ENCODE data around the gene SLIT1.

Gene SLIT1

DNA sequence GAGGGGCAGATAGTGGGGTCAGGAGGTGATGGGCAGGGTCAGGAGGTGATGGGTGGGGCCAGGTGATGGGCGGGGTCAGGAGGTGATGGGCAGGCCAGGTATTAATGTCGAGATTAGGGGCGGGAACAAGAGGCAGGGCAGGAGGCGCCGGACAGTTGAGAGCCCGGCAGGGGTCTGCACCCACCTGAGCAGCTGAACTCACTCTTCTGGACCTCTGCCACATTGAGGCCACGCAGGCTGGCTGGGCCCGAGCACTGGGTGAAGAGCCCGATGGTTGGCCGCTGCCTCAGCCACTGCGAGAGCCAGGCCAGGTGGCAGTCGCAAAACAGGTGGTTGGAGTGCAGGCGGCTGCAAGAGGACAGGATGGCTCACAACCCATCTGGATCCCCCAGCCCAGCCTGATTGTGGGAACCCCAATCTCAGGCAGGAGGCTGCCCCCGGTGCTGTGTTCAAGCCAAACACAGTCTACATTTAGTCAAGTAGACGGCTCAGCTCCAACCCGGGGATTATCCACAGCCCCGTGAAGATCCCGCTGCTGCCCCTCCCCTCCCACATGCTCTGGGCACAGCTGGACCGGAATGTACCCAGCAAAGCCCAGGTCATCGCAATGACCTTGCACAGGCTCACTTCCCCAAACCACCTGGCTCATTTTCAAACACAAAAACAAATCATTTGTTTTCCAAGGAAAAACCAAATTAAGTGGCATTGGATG, 122.3 kb downstream of the SLIT1 start:
- Histone ChIP-seq H3K18ac (ENCODE audit: low read depth in 1 of 2, low read length in 2 of 2) (no peak overlapping the region), H3K79me1 (replicated peaks; ENCODE audit: low read length, poor library complexity, severe bottlenecking) (no peaks in the 10 kb centered on the region), H3K27me3 (ENCODE audit: control insufficient read depth in 1 of 2, insufficient read depth in 1 of 2, low read length in 2 of 2) (peaks cover 55 to 59% of the 10 kb centered on the region in 2 experiments), H2AFZ (ENCODE audit: low read depth, low read length) (no peak overlapping the region), H2AK5ac (ENCODE audit: low read length, severe bottlenecking) (no peak overlapping the region), H3K9me3 (ENCODE audit: control insufficient read depth, low read length) (no peaks in the 10 kb centered on the region), H3K9ac (ENCODE audit: low read length) (no peak overlapping the region), H3K27ac (ENCODE audit: low read length, poor library complexity, severe bottlenecking) (no peak overlapping the region), H3K23ac (ENCODE audit: low read length in 2 of 2) (no peak overlapping the region), H2BK120ac (ENCODE audit: low read depth, low read length) (no peak overlapping the region), H3K14ac (ENCODE audit: low read length in 2 of 2) (no peak overlapping the region), H4K8ac (ENCODE audit: low read length) (no peak overlapping the region), H4K91ac (ENCODE audit: low read length) (no peak overlapping the region), H3K4me1 (ENCODE audit: control insufficient read depth, insufficient read depth, low read depth, low read length) (peaks cover 5% of the 10 kb centered on the region), H2BK15ac (ENCODE audit: low read depth, poor library complexity, severe bottlenecking) (no peak overlapping the region), H3K4me2 (ENCODE audit: low read length, poor library complexity, severe bottlenecking) (no peak overlapping the region), H2BK12ac (ENCODE audit: low read length in 2 of 2) (no peak overlapping the region), H3K4me3 (ENCODE audit: insufficient read depth in 1 of 2, low read depth in 1 of 2, low read length in 2 of 2) (no peak overlapping the region), H3K36me3 (ENCODE audit: control insufficient read depth in 1 of 2, insufficient read depth in 2 of 2, low read depth in 1 of 2, low read length in 2 of 2) (no peaks in the 10 kb centered on the region), H2BK5ac (ENCODE audit: low read depth, low read length, poor library complexity, severe bottlenecking) (no peak overlapping the region), H3K4ac (ENCODE audit: low read depth in 1 of 2, low read length in 2 of 2) (no peak overlapping the region)
- no peak for DNase-seq
- 85% methylated on average over 20 of the region's 20 CpGs for WGBS

DNA sequence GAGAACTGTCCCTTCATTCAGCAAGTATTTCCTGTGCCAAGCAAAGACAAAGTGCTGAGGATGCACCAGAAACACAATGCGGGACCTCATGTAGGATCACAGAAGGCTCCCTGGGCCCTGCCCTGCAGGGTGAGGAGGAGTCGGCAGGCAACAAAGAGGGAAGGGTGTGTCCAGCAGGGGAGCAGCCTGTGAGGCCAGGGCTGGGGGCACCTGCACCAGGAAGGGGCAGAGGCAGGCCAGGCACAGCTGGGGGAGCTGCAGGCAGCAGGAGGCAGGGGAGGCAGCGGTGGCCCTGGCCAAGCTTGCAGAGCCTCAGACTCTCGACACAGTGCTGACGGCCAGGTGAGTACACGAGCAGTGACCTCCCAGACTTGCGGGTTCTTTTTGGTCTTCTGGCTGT, 123.3 kb downstream of the SLIT1 start:
- Histone ChIP-seq H3K18ac (ENCODE audit: low read depth in 1 of 2, low read length in 2 of 2) (no peak overlapping the region), H3K36me3 (ENCODE audit: control insufficient read depth in 1 of 2, insufficient read depth in 2 of 2, low read depth in 1 of 2, low read length in 2 of 2) (no peaks in the 10 kb centered on the region), H2BK120ac (ENCODE audit: low read depth, low read length) (no peak overlapping the region), H3K79me1 (replicated peaks; ENCODE audit: low read length, poor library complexity, severe bottlenecking) (no peaks in the 10 kb centered on the region), H2BK12ac (ENCODE audit: low read length in 2 of 2) (no peak overlapping the region), H2BK15ac (ENCODE audit: low read depth, poor library complexity, severe bottlenecking) (no peak overlapping the region), H3K4me1 (ENCODE audit: control insufficient read depth, insufficient read depth, low read depth, low read length) (peaks cover 5% of the 10 kb centered on the region), H3K9me3 (ENCODE audit: control insufficient read depth, low read length) (no peaks in the 10 kb centered on the region), H2AK5ac (ENCODE audit: low read length, severe bottlenecking) (no peak overlapping the region), H3K27ac (ENCODE audit: low read length, poor library complexity, severe bottlenecking) (no peak overlapping the region), H3K4ac (ENCODE audit: low read depth in 1 of 2, low read length in 2 of 2) (no peak overlapping the region), H3K27me3 (ENCODE audit: control insufficient read depth in 1 of 2, insufficient read depth in 1 of 2, low read length in 2 of 2) (peaks cover 57 to 60% of the 10 kb centered on the region in 2 experiments), H3K4me2 (ENCODE audit: low read length, poor library complexity, severe bottlenecking) (no peak overlapping the region), H3K9ac (ENCODE audit: low read length) (no peak overlapping the region), H3K4me3 (ENCODE audit: insufficient read depth in 1 of 2, low read depth in 1 of 2, low read length in 2 of 2) (no peak overlapping the region), H3K23ac (ENCODE audit: low read length in 2 of 2) (no peak overlapping the region), H4K8ac (ENCODE audit: low read length) (no peak overlapping the region), H2AFZ (ENCODE audit: low read depth, low read length) (no peak overlapping the region), H4K91ac (ENCODE audit: low read length) (no peak overlapping the region), H3K14ac (ENCODE audit: low read length in 2 of 2) (peak overlapping the region in 1 of 2 experiments; percentile 19), H2BK5ac (ENCODE audit: low read depth, low read length, poor library complexity, severe bottlenecking) (no peak overlapping the region)
- 83% methylated on average over 7 of the region's 7 CpGs for WGBS
- DNase-seq, result no peak

DNA sequence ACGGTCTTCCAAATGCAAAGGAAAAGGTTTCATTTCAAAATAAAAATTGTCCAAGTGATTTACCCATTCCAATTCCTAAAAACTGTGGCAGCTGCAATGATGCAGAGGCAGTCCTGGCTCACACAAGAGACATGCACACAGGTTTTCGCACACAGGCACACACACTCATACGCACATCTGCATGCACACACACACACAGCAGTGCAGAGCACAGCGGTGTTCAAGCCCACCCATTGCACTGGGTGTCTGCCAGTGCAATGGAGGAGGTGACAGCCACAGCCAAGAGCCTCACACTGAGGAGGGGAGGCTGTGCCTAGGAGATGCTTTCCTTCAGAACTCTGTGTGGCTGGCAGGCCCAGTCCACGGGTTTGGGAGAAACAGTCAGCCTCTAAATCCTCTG, 123.7 kb downstream of the SLIT1 start:
- no peak overlapping the region for H3K18ac ChIP-seq (ENCODE audit: low read depth in 1 of 2, low read length in 2 of 2)
- H3K4me3 ChIP-seq (ENCODE audit: insufficient read depth in 1 of 2, low read depth in 1 of 2, low read length in 2 of 2), result no peak overlapping the region
- no peak overlapping the region for H3K4ac ChIP-seq (ENCODE audit: low read depth in 1 of 2, low read length in 2 of 2)
- no peak overlapping the region for H2AFZ ChIP-seq (ENCODE audit: low read depth, low read length)
- no peak overlapping the region for H2BK15ac ChIP-seq (ENCODE audit: low read depth, poor library complexity, severe bottlenecking)
- 91% methylated on average over 4 of the region's 5 CpGs for WGBS
- no peak overlapping the region for H4K8ac ChIP-seq (ENCODE audit: low read length)
- peaks cover 5% of the 10 kb centered on the region for H3K4me1 ChIP-seq (ENCODE audit: control insufficient read depth, insufficient read depth, low read depth, low read length)
- no peak overlapping the region for H4K91ac ChIP-seq (ENCODE audit: low read length)
- H2AK5ac ChIP-seq (ENCODE audit: low read length, severe bottlenecking), result no peak overlapping the region
- H2BK120ac ChIP-seq (ENCODE audit: low read depth, low read length), result no peak overlapping the region
- H3K23ac ChIP-seq (ENCODE audit: low read length in 2 of 2), result no peak overlapping the region
- no peak overlapping the region for H3K9ac ChIP-seq (ENCODE audit: low read length)
- no peaks in the 10 kb centered on the region for H3K9me3 ChIP-seq (ENCODE audit: control insufficient read depth, low read length)
- no peak overlapping the region for H3K4me2 ChIP-seq (ENCODE audit: low read length, poor library complexity, severe bottlenecking)
- no peak overlapping the region for H3K14ac ChIP-seq (ENCODE audit: low read length in 2 of 2)
- no peak overlapping the region for H2BK12ac ChIP-seq (ENCODE audit: low read length in 2 of 2)
- no peak overlapping the region for H2BK5ac ChIP-seq (ENCODE audit: low read depth, low read length, poor library complexity, severe bottlenecking)
- no peak overlapping the region for H3K27ac ChIP-seq (ENCODE audit: low read length, poor library complexity, severe bottlenecking)
- H3K27me3 ChIP-seq (ENCODE audit: control insufficient read depth in 1 of 2, insufficient read depth in 1 of 2, low read length in 2 of 2), result peaks cover 56 to 63% of the 10 kb centered on the region in 2 experiments
- H3K36me3 ChIP-seq (ENCODE audit: control insufficient read depth in 1 of 2, insufficient read depth in 2 of 2, low read depth in 1 of 2, low read length in 2 of 2), result no peaks in the 10 kb centered on the region
- no peaks in the 10 kb centered on the region for H3K79me1 ChIP-seq (replicated peaks; ENCODE audit: low read length, poor library complexity, severe bottlenecking)
- no peak for DNase-seq

DNA sequence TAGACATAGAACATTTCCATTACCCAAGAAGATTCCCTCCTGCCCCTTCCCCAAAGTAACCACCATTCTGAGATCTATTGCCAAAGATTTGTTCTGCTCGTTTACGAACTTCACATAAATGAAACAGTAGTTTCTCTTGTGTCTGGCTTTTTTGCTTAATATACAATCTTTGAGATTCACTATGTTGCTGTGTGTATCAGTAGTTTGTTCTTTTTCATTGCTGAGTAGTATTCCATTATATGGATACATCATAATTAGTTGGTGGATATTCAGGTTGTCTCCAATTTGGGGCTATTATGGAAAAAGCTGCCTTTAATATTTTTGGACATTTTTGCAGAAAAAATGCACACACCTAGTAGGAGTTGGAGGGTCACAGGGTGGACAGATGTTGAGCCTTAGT, 124.3 kb downstream of the SLIT1 start:
- H3K27ac ChIP-seq (ENCODE audit: low read length, poor library complexity, severe bottlenecking), result no peak overlapping the region
- peaks cover 5% of the 10 kb centered on the region for H3K4me1 ChIP-seq (ENCODE audit: control insufficient read depth, insufficient read depth, low read depth, low read length)
- H2BK120ac ChIP-seq (ENCODE audit: low read depth, low read length), result no peak overlapping the region
- no peak overlapping the region for H3K9ac ChIP-seq (ENCODE audit: low read length)
- 100% methylated on average over 1 of the region's 2 CpGs for WGBS
- H3K27me3 ChIP-seq (ENCODE audit: control insufficient read depth in 1 of 2, insufficient read depth in 1 of 2, low read length in 2 of 2), result peaks cover 56 to 57% of the 10 kb centered on the region in 2 experiments
- DNase-seq, result no peak
- no peak overlapping the region for H3K4me2 ChIP-seq (ENCODE audit: low read length, poor library complexity, severe bottlenecking)
- no peak overlapping the region for H2AFZ ChIP-seq (ENCODE audit: low read depth, low read length)
- H2BK12ac ChIP-seq (ENCODE audit: low read length in 2 of 2), result no peak overlapping the region
- no peak overlapping the region for H4K8ac ChIP-seq (ENCODE audit: low read length)
- no peak overlapping the region for H4K91ac ChIP-seq (ENCODE audit: low read length)
- no peak overlapping the region for H3K18ac ChIP-seq (ENCODE audit: low read depth in 1 of 2, low read length in 2 of 2)
- no peaks in the 10 kb centered on the region for H3K36me3 ChIP-seq (ENCODE audit: control insufficient read depth in 1 of 2, insufficient read depth in 2 of 2, low read depth in 1 of 2, low read length in 2 of 2)
- H3K79me1 ChIP-seq (replicated peaks; ENCODE audit: low read length, poor library complexity, severe bottlenecking), result no peaks in the 10 kb centered on the region
- no peak overlapping the region for H3K14ac ChIP-seq (ENCODE audit: low read length in 2 of 2)
- H2BK5ac ChIP-seq (ENCODE audit: low read depth, low read length, poor library complexity, severe bottlenecking), result no peak overlapping the region
- H2BK15ac ChIP-seq (ENCODE audit: low read depth, poor library complexity, severe bottlenecking), result no peak overlapping the region
- H3K9me3 ChIP-seq (ENCODE audit: control insufficient read depth, low read length), result no peaks in the 10 kb centered on the region
- no peak overlapping the region for H3K4ac ChIP-seq (ENCODE audit: low read depth in 1 of 2, low read length in 2 of 2)
- no peak overlapping the region for H3K4me3 ChIP-seq (ENCODE audit: insufficient read depth in 1 of 2, low read depth in 1 of 2, low read length in 2 of 2)
- no peak overlapping the region for H3K23ac ChIP-seq (ENCODE audit: low read length in 2 of 2)
- no peak overlapping the region for H2AK5ac ChIP-seq (ENCODE audit: low read length, severe bottlenecking)

All from mesenchymal stem cell (in vitro differentiated cells and primary cell).